ENCODE measurements around the gene PHLDA1.

PHLDA1 gene

DNA sequence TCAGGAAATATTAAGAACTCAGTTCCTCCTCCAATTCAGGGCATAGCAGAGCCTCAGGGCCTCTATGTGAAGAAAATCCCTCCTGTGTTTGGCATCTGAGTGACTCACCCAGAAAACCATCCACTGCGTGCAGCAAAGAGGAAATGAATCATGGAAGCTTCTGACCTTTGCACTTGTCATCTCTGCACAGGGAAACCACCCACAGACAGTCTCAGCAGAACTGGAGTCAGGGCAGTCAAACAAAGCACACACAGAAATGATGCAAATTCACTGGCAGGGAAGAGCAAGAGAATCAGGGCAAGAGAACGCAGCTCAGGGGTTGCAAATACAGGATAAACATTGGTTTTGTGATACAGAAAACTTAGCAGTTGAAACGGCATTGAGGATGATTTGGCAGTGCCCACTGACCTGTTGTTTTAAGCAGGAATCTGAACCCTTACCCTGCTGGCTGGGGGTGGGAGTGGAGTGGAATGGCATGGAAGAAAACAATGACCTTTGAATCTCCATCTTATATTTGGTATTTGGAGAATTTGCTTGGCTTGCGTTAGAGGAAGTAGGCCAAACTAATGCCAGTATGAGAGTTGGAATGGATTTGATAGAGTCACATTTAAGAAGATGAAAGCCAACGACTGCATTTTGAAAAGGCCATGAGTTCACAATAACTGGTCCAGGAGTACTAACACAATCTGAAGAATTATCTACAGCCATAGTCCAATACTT is 53.5 kb downstream of the PHLDA1 start:
- peaks cover 4% of the 10 kb centered on the region for H3K36me3 Mint-ChIP-seq (ENCODE audit: low read depth)
- peak overlapping the region; percentile 92 for H3K27ac Mint-ChIP-seq
- peaks cover 49% of the 10 kb centered on the region for H3K4me1 Mint-ChIP-seq (ENCODE audit: low read depth)
- H3K27me3 Mint-ChIP-seq (ENCODE audit: low read depth): no peaks in the 10 kb centered on the region
- peak overlapping the region; percentile 56 for H3K4me3 Mint-ChIP-seq
- no peaks in the 10 kb centered on the region for H3K9me3 Mint-ChIP-seq

- Mint-ChIP-seq H3K36me3 (ENCODE audit: low read depth) (peaks cover 4% of the 10 kb centered on the region), H3K4me3 (peak overlapping the region; percentile 56), H3K27me3 (ENCODE audit: low read depth) (no peaks in the 10 kb centered on the region), H3K27ac (peak overlapping the region; percentile 92), H3K4me1 (ENCODE audit: low read depth) (peaks cover 49% of the 10 kb centered on the region), H3K9me3 (no peaks in the 10 kb centered on the region)
Measured at GRCh38 chr12:75977590-75977951, 54.0 kb downstream of the PHLDA1 start.

GRCh38 chr12:75976913-75977312 is 54.7 kb downstream of the PHLDA1 start:
- Mint-ChIP-seq H3K4me1 (ENCODE audit: low read depth) (peaks cover 45% of the 10 kb centered on the region), H3K27me3 (ENCODE audit: low read depth) (no peaks in the 10 kb centered on the region), H3K9me3 (no peaks in the 10 kb centered on the region), H3K27ac (peak overlapping the region; percentile 92), H3K36me3 (ENCODE audit: low read depth) (peaks cover 4% of the 10 kb centered on the region), H3K4me3 (no peak overlapping the region)

DNA sequence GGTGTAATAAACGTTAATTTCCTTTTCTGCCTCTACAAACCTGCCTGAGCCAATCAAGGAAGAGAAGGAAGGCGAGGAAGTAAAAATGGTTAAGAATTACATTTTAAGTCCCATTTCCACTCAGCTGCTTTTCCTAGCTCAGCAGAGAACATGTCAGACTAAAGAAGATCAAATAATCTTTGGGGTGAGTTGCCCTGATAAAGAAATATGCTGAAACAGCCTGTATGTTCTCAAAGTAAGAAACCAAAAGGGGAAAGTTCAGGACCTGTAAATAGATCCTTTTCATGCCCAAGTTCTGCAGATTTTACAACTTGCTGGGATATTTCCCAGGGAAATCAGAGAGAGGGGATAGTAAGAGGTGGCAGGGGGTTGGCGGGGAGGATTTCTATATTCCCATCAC is 55.5 kb downstream of the PHLDA1 start:
- Mint-ChIP-seq H3K4me3 (no peak overlapping the region), H3K9me3 (peaks cover 5% of the 10 kb centered on the region), H3K4me1 (ENCODE audit: low read depth) (peaks cover 42% of the 10 kb centered on the region), H3K27ac (peak overlapping the region; percentile 62), H3K36me3 (ENCODE audit: low read depth) (peaks cover 4% of the 10 kb centered on the region), H3K27me3 (ENCODE audit: low read depth) (no peaks in the 10 kb centered on the region)

DNA sequence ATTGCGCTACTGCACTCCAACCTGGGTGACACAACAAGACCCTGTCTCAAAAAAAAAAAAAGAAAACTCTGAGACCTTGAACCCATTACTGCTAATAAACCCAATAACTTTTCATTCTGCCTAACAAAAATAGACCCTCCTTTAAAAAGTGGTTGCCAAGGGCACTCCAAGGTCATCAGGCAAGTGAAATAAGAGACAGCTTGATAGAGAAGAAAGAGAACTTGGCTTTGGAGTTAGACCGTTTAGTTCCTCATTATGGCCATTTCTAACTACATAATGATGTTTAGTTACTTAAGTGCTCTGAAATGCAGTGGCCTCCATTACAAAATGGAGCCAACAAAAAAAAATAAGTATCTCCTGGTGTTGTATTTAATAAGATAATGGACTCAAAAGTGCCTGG is 55.9 kb downstream of the PHLDA1 start:
- H3K4me3 Mint-ChIP-seq: no peak overlapping the region
- H3K27ac Mint-ChIP-seq: peak overlapping the region; percentile 62
- peaks cover 39% of the 10 kb centered on the region for H3K4me1 Mint-ChIP-seq (ENCODE audit: low read depth)
- no peaks in the 10 kb centered on the region for H3K27me3 Mint-ChIP-seq (ENCODE audit: low read depth)
- peaks cover 5% of the 10 kb centered on the region for H3K9me3 Mint-ChIP-seq
- H3K36me3 Mint-ChIP-seq (ENCODE audit: low read depth): peaks cover 4% of the 10 kb centered on the region

Data from T-helper 1 cell treated with Interleukin-12 subunit alpha and Interleukin-12 subunit beta and Interleukin-4 antibody, amounts not matched to agents 30 μg/mL and 1 μg/mL, for 36 hours (primary cell).